COR-L47 (cell line): ENCODE results near the gene CCDC187.

Experiments
- DNase-seq: peaks from one replicate; lab custom pipeline; 2025; lab: John Stamatoyannopoulos, UW

Gene CCDC187

GRCh38 chr9:136252846-136253245, 51.0 kb downstream of the CCDC187 start:
- no peak for DNase-seq

- DNase-seq: no peak
These were observed 51.6 kb downstream of the CCDC187 start for GRCh38 chr9:136252281-136252680.

- DNase-seq: no peak
These were observed 52.4 kb downstream of the CCDC187 start for GRCh38 chr9:136251264-136252115.

- DNase-seq: no peak
These were observed 53.2 kb downstream of the CCDC187 start for GRCh38 chr9:136250676-136251075.

- peak; percentile 85 for DNase-seq
These were observed 53.9 kb downstream of the CCDC187 start for GRCh38 chr9:136249877-136250559.

GRCh38 chr9:136248951-136249876, 54.7 kb downstream of the CCDC187 start:
- no peak for DNase-seq

- no peak for DNase-seq
These were observed 55.8 kb downstream of the CCDC187 start for GRCh38 chr9:136247947-136248637.

- no peak for DNase-seq
These were observed 56.4 kb downstream of the CCDC187 start for GRCh38 chr9:136247551-136247916.

- no peak for DNase-seq
These were observed 56.9 kb downstream of the CCDC187 start for GRCh38 chr9:136246849-136247550.

GRCh38 chr9:136245219-136246150, 58.4 kb downstream of the CCDC187 start, which contains the start of gene QSOX2:
TSS of gene QSOX2 (minus strand) at chr9:136245812. CDS start at chr9:136245803, 9 bp downstream.
- peak; percentile 84 for DNase-seq

- no peak for DNase-seq
These were observed 59.0 kb downstream of the CCDC187 start for GRCh38 chr9:136244969-136245218.

- DNase-seq: no peak
These were observed 59.5 kb downstream of the CCDC187 start for GRCh38 chr9:136244122-136244968.

- no peak for DNase-seq
These were observed 60.3 kb downstream of the CCDC187 start for GRCh38 chr9:136243631-136244030.

- no peak for DNase-seq
These were observed 60.9 kb downstream of the CCDC187 start for GRCh38 chr9:136242918-136243525.

- DNase-seq: no peak
These were observed 61.6 kb downstream of the CCDC187 start for GRCh38 chr9:136242248-136242647.

- DNase-seq: no peak
These were observed 62.4 kb downstream of the CCDC187 start for GRCh38 chr9:136241542-136241941.

GRCh38 chr9:136240941-136241340, 63.0 kb downstream of the CCDC187 start:
- no peak for DNase-seq

- no peak for DNase-seq
These were observed 63.9 kb downstream of the CCDC187 start for GRCh38 chr9:136239983-136240330.
